T follicular helper cell (primary cell): Measurements from ENCODE around the gene HYDIN.

ENCODE experiments used
- DNase-seq: peaks from one replicate; pipeline ENCODE4 v3.0.0-alpha.2; 2020; ENCODE audit warnings: low read depth

The HYDIN gene

DNA sequence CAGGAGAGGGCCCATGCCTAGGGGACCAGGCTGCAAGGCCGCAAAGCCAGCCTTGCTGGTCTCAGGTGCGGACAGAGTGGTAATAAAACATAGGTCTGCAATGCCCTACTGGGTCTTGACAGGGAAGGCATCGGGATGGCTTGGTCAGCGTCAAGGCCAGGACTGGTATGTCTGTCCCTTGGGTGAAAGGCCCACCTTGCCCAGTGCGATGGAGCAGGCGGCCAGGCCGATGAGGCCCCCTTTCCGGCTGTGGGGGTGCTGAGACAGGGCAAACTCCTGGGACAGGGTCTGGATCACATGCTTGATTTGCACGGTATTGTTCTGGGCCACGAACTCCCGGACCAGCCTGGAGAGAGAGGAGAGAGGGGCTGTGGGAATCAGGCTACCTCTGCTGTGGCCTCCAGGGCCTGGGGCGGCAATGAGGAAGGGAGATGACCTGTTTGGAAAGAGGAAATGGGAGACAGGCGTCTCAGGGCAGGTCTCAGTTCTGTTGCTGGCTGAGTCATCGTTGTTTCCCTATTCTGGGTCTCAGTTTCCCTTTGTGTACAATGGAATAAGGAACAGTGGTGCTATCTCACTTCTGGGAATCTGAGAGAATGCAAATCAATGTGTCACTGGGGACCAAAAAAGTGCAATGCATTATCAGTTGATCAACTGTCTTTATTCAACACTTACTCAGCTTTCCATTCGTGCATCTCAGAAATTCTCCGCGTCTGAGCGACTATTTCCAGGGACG lies 444.3 kb downstream of the HYDIN start:
- DNase-seq = no peak

DNA sequence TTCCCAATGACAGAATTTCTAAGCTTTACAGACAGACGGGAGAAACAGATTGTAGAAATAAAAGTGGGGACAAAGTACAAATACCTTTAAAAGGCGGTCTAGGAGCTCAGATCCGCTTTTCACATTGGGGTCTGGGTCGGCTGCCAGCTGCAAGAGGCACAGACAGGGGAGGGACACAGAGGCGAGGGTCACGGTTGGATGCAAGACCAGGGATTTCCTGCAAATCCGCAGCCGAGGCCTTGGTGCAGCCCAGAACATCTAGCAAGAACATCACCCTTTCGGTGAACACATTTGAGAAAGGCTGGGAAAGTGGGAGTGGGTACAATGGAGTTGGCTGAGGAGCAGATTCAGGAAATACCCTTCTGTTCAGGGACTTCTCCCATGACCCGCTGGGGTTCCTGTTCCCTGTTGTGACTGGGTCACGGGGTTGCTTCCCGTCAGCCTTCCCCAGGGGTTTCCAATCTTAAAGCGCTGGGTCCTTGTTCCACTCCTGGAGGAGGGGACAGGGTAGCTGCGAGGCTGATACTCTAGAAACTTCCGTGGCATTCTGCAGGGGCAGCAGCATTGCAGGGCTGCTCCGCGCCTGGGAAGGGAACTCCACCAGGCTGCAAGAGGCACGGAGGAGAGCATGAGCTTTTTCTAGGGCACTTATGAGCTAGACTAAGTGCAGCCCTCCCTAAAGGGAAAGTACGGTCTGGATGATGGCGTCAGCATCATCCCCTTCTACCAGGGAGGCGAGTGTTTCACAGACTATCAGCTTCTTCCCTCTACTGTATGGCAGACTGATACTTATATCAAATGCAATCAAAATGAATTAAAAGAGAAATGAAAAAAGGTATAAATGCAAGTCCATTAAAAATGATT lies 445.6 kb downstream of the HYDIN start:
- no peak for DNase-seq

DNA sequence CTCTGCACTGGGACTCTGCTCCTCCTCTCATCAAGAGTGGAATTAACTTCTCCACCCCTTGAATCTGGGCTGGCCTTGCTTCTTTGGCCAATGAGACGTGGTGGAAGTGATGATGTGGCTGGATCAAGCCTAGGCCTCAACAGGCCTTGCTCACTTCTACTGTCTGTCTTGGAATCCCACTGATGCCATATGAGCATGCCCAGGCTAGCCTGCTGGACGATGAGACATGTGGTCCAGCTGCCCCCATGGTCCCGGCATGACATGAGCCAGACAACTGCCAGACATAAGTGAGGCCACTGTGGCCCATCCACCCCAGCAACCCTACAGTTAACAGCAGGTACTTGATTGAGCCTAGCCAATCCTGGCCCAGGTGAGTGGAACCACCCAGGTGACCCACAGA lies 448.3 kb downstream of the HYDIN start:
- no peak for DNase-seq

GRCh38 chr16:70781800-70782199 lies 448.7 kb downstream of the HYDIN start:
- no peak for DNase-seq

DNA sequence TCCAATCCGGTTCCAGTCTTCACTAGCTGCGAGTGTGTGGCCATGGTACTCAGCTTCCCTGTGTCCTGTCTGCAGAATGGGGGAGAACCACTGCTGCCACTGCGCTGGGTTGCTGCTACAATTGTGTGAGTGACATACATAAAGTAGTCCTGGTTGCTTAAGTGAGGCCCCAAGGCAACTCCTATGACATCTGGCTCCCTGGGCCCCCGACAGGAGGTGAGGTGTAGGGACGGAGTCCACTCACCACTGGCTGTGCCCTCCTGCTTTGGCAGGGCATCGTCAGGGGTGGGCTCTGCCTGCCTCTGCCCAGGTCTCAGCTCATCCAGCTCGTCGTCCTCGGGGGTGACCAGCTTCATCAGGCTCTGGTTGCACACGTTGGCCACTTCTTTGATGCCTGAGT lies 450.0 kb downstream of the HYDIN start:
- DNase-seq = no peak

DNA sequence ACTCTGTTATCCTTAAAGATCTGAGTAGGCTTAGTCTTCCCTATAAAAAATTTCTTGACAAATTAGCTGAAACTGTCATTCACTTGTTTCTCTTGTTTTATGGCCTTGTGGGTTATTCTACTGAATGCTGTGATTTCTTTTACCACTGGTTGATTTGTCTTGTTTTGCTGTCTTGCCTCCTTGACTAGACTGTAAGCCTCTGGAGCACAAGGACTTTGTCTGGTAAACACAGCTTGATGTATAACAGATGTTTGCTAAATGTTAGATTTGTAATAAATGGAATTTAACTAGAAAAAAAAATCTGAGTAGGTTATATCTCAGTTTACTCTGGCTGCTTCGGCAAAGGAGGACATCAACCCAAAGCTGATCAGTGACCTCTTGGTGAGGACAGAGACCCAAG lies 451.2 kb downstream of the HYDIN start:
- DNase-seq = no peak

DNA sequence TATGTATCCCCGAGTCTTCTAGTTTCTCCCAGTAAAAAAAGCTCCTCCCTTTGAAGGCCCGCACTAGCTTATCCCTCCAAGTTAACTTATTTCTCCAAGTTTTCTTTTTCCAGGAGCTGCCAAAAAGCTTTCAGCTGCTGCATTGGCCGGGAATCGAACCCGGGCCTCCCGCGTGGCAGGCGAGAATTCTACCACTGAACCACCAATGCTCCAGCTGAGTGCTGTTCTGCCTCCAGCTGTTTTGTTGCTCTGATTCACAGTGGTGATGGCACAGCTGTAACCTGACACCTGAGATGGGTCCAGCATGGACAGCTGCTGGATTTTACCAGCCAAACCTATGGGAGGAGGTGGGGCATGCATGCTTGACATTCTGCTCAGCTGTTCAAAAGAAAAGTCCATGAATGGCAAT lies 451.6 kb downstream of the HYDIN start:
- no peak for DNase-seq

DNA sequence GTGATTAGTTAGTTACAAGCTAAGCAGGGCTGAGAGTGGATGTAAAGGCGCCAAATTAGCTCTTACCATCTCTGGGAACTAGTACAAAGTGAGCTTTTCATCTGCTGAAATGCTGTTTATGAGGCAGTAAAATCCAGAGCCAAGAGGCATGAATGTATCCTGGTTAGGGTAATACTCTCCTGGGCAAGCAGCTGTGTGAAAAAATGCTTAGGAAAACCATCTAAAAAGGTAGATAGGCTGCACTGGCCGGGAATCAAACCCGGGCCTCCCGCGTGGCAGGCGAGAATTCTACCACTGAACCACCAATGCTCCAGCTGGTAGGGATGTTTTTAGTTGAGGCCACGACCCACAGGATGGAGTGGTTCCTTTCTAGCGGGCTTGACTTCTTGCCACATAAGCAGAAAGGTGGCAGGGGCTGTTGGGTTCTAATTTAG lies 452.5 kb downstream of the HYDIN start:
- no peak for DNase-seq

DNA sequence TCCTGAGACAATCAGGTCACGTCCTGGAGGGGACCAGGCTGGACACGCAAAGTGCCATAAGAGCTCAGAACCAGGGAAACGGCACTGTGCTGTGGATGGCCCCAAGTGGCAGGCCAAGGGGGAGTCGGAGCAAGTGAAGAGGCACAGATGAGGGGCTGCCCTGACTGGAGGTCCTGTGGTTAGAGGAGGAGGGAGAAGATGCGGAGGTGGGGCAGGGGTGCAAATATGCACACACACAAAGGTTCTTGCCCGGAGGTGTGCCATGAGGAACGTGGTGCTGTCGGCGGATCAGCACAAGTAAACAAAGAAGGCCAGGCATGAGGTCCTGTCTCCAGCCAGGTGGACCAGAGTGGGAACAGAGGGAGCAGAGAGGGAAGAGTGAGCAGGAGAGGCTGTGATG lies 453.0 kb downstream of the HYDIN start:
- no peak for DNase-seq

DNA sequence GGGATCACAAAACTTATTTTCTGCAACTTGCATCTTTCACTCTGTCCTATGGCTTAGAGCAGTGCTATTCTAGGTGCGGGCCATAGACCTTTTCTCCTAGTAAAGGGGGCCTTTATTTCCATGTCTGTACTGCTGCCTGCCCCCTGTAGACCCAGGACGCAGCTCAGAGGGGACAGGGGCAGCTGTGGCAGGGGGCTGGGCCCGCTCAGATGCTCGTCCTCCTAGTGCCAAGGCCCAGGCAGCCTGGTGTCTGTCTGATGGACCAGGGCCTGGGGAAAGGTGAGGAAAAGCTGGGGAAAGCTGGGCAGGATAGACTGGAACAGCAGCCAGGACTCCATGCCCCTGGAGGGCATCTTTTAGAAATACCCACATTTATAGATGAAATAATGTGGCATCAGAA lies 455.1 kb downstream of the HYDIN start:
- DNase-seq = no peak

DNA sequence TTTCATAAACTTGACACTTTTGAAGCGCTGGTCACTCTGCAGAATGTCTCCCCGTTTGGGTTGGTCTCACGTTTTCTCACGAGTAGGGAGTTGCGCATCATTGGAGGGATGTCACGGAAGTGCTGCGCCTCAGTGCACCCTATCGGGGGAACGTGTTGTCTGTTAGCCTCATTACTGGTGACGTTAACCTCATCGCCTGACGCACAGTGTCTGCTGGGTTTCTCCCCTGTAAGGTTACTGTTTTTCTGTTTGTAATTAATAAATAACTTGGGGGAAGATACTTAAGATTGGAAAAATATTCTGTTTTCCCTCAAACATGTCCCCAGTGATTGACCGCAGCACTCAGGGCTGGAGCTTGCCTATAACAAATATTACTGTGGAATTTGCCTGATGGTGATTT lies 456.3 kb downstream of the HYDIN start:
- no peak for DNase-seq

GRCh38 chr16:70772493-70772892 lies 458.0 kb downstream of the HYDIN start:
- no peak for DNase-seq

- DNase-seq = peak; percentile 25
Measured at GRCh38 chr16:70770626-70771552, 459.6 kb downstream of the HYDIN start.

- DNase-seq = no peak
Measured at GRCh38 chr16:70770291-70770625, 460.3 kb downstream of the HYDIN start.

- no peak for DNase-seq
Measured at GRCh38 chr16:70769761-70770160, 460.8 kb downstream of the HYDIN start.

DNA sequence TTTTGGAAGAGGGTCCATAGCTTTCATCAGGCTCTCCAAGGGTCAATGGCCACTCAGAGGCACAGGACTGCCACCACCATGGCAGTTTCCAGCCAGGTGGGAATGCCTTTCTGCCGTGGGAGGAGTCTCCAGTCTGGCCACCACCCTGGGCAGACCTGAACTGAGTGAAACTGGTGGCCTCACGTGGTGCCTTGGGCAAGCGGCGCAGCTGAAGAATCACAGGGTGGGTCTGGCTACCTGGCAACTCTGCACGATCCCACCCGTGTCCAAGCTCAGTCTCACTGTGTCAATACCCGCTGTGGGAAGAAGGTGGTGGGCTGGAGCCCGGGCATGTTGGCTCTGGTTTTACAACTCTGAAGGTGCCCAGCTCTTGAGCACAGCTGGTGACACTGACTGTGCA lies 461.4 kb downstream of the HYDIN start:
- DNase-seq = no peak

DNA sequence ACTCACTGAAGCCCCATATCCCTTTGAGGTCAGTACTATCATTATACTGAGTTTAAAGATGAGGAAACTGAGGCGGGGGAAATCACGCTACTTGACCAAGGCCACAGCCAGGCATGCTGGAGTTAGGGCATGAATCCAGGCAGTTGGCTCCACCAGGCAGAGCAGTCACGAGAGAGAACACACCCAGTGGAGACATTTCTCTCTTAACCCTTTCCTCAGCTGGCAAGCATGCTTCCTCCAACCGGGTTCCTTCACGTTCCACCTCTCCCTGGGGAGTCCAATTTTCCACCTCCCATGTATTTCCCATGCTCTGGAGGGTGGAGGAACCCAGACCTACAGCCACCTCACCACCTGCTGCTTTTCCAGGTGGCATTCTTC lies 462.3 kb downstream of the HYDIN start:
- DNase-seq = no peak

DNA sequence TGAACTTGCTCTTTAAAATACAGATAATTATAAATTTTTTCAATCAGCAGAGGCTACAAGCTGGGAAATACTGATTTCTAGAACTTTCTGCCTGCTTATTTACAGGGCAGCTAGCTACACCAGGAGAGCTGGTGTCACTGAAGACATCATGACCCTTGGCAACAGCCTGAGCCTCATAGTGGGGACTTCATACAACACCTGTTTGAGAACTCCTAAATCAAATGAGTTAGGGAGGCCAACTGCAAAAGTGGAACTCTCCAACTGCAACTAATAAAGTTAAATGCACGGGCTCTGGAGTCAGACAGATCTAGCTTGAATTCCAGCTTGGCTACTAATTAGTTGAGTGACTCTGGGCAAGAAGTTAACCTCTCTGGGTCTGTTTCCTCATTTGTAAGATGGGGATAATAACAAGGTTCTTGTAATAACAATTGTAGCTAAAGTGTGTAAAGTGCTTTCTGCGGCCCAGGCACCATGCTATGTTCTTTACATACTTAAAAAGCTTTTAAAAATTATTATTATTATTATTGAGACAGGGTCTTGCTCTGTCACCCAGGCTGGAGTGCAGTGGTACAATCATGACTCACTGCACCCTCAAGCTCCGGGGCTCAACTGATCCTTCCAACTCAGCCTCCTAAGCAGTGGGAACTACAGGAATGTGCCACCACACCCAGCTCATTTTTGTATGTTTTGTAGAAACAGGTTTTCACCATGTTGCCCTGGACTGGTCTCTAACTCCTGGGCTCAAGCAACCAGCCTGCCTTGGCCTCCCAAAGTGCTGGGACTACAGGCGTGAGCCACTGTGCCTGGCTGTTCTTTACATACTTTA lies 462.9 kb downstream of the HYDIN start:
- DNase-seq = no peak

DNA sequence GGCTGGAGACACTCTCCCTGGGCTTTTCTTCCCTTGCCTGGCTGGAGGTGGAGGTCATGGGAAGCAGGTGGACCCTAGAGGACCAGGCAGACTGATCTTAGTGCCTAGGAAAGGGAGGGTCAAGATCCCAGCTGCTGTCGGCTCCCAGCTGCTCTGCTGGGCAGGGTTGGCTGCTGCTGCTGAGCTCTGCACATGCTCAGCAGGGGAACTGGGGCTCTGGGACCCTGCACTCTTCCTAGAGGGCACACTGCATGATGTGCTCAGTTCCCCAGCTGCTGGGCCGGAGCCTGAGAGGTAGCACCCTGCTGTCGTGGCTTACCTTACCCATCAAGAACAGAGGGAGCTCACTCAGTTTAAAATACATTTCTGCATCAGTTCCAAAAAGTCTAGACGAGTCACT lies 463.9 kb downstream of the HYDIN start:
- no peak for DNase-seq

DNA sequence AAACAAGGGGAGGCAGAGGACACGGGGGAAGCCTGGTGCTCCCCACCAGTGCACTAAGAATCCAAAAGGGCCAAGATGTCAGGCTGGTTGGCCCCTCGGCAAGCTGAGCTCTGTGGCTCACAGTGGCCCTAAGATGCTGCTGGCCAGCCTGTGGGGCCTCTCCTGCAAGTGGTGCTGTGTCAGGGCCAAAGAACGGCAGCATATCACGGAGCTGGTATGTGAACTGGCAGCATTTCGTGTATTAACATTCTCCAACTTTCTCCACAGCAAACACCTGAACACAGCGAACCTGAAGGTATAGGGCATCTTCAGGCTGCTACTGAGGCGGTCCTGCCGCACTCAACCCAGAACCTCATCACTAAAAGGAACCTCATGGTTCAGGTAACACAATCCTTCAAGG lies 464.3 kb downstream of the HYDIN start:
- no peak for DNase-seq

DNA sequence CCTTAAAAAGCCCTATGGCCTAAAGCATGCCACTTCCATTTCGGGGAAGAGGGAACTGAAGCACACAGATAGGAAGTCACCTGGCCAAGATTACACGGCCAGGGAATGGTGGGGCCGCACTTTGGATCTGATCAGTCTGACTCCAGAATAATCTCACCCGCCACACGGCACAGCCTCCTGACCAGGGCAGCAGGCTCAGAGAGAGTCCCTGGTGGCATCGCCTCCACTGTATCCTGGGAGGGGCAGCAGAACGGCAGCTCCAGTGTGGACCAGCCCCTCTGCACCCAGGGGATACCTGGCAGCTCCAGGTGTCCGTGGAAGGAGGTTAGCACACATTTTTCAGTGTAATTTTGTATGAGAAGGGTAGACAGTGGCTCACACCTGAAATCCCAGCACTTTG lies 465.0 kb downstream of the HYDIN start:
- DNase-seq = no peak

DNA sequence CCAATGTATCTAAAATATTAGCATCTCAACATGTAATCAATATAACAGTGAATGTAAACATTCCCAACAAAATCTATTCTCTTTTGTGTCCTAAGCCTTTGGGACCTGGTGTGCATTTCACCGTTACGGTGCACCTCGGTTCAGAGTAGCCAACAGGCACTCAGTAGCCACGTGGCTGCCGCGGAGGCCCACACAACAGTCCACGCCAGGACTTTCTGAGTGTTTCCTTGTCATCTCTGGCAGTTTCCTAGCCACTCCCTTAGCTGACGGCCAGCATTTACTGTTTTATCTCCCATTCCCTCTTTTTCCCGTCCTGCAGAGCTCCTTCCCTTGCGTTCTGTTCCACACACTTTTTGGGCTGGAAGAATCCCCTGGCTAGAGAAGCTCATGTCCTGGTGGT lies 465.9 kb downstream of the HYDIN start:
- DNase-seq = no peak
